ENCODE measurements around the gene BMP8B.
"Not testable (repeated sequence)": the region's sequence is repeated elsewhere in the genome, so short reads cannot be mapped to it uniquely, and the experiment has no call there.

GRCh38 chr1:39771022-39771532 lies 17.6 kb downstream of the BMP8B start, which contains the start of gene OXCT2:
- TF ChIP-seq EZH2 (IDR thresholded peaks at IDR 0.05; ENCODE audit: insufficient read depth, poor library complexity, severe bottlenecking); EZH2phosphoT487 (IDR thresholded peaks at IDR 0.05; ENCODE audit: insufficient read depth, low read depth): not testable (repeated sequence)

All from GM23248 (cell line).